ENCODE measurements around the gene ANKRD36.
"Not testable (repeated sequence)": the region's sequence is repeated elsewhere in the genome, so short reads cannot be mapped to it uniquely, and the experiment has no call there.

Gene ANKRD36

DNA sequence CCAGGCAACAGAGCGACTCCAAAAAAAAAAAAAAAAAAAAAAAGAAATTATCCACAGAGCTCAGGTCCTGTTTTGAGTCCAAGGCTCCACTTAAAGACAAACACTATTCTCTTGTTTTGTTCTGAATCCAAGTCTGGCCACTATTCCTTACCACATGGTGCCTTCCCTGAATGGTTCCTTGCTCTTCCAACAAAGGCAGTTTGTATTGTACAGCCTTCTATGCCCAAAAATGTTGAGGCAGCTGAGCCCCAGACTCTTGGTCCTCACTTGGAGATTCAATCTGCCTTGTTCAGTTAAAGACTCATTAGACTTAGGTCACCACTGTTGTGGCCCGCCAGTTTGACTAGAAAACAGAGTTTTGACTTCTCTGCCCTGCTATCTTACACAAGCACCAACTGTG, 20.0 kb upstream of the ANKRD36 start:
- not testable (repeated sequence) for H3K4me1 ChIP-seq (ENCODE audit: control insufficient read depth, insufficient read depth, low read length); H3K36me3 ChIP-seq (ENCODE audit: insufficient read depth, low read length); H3K9ac ChIP-seq (ENCODE audit: low read depth, low read length); H3K4me2 ChIP-seq (ENCODE audit: low read length); H3K4me3 ChIP-seq (ENCODE audit: low read length); H3K9me3 ChIP-seq (replicated peaks; ENCODE audit: low read length)
- peaks cover 14% of the 10 kb centered on the region for H3K27me3 ChIP-seq (ENCODE audit: control insufficient read depth, insufficient read depth, low read length)

- not testable (repeated sequence) for H3K9ac ChIP-seq (ENCODE audit: low read depth, low read length); H3K4me2 ChIP-seq (ENCODE audit: low read length); H3K9me3 ChIP-seq (replicated peaks; ENCODE audit: low read length); H3K36me3 ChIP-seq (ENCODE audit: insufficient read depth, low read length); H3K4me1 ChIP-seq (ENCODE audit: control insufficient read depth, insufficient read depth, low read length)
- peaks cover 16% of the 10 kb centered on the region for H3K27me3 ChIP-seq (ENCODE audit: control insufficient read depth, insufficient read depth, low read length)
- peak overlapping the region; percentile 52 for H3K4me3 ChIP-seq (ENCODE audit: low read length)
Observed at GRCh38 chr2:97093983-97094771, 18.8 kb upstream of the ANKRD36 start.

DNA sequence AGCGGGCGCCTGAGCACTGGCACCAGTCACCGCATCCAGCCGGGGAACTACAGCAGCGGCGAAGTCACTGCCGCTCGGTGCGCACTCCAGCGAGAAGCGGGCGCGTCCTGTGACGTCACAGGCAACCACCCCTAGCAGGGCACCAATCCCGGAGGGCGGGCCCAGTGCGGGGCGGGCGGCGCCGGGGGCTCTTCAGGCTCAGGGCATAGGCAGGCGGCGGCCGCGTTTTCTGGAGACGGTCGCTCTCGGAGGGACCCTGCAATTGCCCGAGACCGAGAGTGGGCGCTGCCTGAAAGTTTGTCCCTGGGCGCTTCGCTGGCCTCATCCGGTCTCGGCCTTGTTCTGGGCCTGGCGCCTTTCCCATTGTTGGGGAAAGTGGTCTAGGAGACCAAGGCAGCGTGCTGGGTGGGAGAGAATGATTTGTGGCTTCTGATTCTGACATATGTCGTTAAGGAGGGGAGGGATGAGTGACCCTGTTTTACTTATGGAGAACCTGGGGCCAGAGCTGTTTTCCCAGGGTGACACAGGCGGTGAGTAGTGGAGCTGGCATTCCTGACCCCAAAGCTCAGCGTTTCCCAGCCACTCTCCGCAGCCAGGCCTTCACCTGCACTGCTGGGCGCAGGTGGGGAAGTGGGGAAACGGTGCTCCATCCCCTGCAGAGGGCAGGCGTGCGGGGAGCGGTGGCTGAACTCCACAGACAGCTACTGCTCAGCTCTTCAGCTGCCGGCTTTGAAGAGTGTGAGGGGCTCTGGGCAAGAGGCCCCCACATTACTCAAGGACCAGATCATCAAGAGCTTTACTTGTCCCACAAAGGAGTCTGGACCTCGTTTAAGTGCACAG, 18.0 kb upstream of the ANKRD36 start, which contains the start of gene FAHD2B:
Gene FAHD2B (minus strand): TSS at position 111 of the 840 bp plus-strand sequence. CDS start 3,176 bp downstream, outside the sequence.
- H3K27me3 ChIP-seq (ENCODE audit: control insufficient read depth, insufficient read depth, low read length) = peaks cover 18% of the 10 kb centered on the region
- H3K9ac ChIP-seq (ENCODE audit: low read depth, low read length) = peak within 1 kb of the TSS; percentile 21
- H3K4me2 ChIP-seq (ENCODE audit: low read length) = peak within 1 kb of the TSS; percentile 69
- not testable (repeated sequence) for H3K36me3 ChIP-seq (ENCODE audit: insufficient read depth, low read length); H3K4me1 ChIP-seq (ENCODE audit: control insufficient read depth, insufficient read depth, low read length); H3K9me3 ChIP-seq (replicated peaks; ENCODE audit: low read length)
- peak within 1 kb of the TSS; percentile 52 for H3K4me3 ChIP-seq (ENCODE audit: low read length)

DNA sequence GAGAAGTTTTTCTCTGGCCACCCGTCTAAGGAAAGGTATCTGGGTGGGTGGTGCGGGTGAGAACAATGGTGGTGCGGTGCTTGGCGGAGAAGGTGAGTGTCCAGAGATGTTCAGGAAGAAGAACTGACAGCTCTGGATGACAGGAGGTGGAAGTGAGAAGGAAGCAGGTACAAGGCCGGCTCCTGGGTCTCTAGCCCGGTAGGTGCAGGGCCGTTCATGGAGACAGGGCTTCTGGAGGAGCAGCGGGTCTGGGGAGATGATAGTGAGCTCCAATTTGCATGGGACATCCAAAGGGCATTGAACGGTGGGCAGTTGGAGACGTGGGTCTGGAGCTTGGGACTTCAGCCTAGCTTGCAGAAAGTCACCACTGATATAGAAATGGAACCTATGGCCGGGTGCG, 17.3 kb upstream of the ANKRD36 start:
- H3K9ac ChIP-seq (ENCODE audit: low read depth, low read length) = no peak overlapping the region
- no peaks in the 10 kb centered on the region for H3K36me3 ChIP-seq (ENCODE audit: insufficient read depth, low read length)
- no peaks in the 10 kb centered on the region for H3K9me3 ChIP-seq (replicated peaks; ENCODE audit: low read length)
- H3K4me1 ChIP-seq (ENCODE audit: control insufficient read depth, insufficient read depth, low read length) = no peaks in the 10 kb centered on the region
- peaks cover 18% of the 10 kb centered on the region for H3K27me3 ChIP-seq (ENCODE audit: control insufficient read depth, insufficient read depth, low read length)
- no peak overlapping the region for H3K4me3 ChIP-seq (ENCODE audit: low read length)
- no peak overlapping the region for H3K4me2 ChIP-seq (ENCODE audit: low read length)

DNA sequence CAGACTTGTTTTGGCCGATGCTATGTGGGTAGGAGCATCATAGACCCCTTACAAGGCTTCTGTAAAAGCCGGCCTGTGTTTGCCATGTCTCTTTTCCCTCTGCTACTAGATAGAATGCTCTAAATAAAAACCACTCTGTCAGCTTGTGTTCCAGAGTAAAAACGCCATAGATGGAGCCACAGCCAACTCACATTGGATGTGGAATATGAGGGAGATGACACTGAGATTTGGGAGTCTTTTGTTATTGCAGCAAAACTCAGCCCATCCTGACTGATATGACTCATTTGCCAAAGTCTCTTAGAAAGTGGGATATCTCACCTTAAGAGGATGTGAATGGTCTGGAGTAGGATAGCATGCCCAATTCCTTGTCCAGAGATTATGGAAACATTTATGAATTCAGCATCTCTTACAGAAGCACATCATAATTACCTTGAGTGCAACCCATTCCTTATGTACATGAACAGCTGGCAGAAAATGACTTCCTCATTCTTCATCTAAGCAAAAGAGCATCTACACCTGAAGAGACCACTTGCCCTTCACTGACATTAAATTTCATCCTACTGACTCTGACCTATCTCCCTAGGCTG, 14.1 kb upstream of the ANKRD36 start:
- H3K27me3 ChIP-seq (ENCODE audit: control insufficient read depth, insufficient read depth, low read length) = peaks cover 18% of the 10 kb centered on the region
- not testable (repeated sequence) for H3K4me3 ChIP-seq (ENCODE audit: low read length); H3K9me3 ChIP-seq (replicated peaks; ENCODE audit: low read length); H3K4me2 ChIP-seq (ENCODE audit: low read length); H3K4me1 ChIP-seq (ENCODE audit: control insufficient read depth, insufficient read depth, low read length); H3K36me3 ChIP-seq (ENCODE audit: insufficient read depth, low read length); H3K9ac ChIP-seq (ENCODE audit: low read depth, low read length)

- not testable (repeated sequence) for H3K36me3 ChIP-seq (ENCODE audit: insufficient read depth, low read length); H3K4me1 ChIP-seq (ENCODE audit: control insufficient read depth, insufficient read depth, low read length); H3K9me3 ChIP-seq (replicated peaks; ENCODE audit: low read length); H3K9ac ChIP-seq (ENCODE audit: low read depth, low read length); H3K4me3 ChIP-seq (ENCODE audit: low read length); H3K4me2 ChIP-seq (ENCODE audit: low read length); H3K27me3 ChIP-seq (ENCODE audit: control insufficient read depth, insufficient read depth, low read length)
Observed at GRCh38 chr2:97106878-97107277, 6.1 kb upstream of the ANKRD36 start.

DNA sequence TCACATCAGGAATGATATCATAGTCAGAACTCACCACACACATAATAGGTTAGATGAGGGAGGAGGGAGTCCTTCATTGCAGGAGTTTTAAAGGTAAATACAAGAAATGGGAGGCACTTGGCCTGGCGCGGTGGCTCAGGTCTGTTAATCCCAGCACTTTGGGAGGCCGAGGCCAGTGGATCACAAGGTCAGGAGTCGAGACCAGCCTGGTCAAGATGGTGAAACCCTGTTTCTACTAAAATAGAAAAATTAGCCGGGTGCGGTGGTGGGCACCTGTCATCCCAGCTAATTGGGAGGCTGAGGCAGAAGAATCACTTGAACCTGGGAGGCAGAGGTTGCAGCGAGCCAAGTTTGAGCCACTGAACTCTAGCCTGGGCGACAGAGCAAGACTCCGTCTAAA, 1.7 kb upstream of the ANKRD36 start:
- H3K9me3 ChIP-seq (replicated peaks; ENCODE audit: low read length); H3K4me2 ChIP-seq (ENCODE audit: low read length); H3K9ac ChIP-seq (ENCODE audit: low read depth, low read length); H3K27me3 ChIP-seq (ENCODE audit: control insufficient read depth, insufficient read depth, low read length); H3K4me3 ChIP-seq (ENCODE audit: low read length); H3K36me3 ChIP-seq (ENCODE audit: insufficient read depth, low read length); H3K4me1 ChIP-seq (ENCODE audit: control insufficient read depth, insufficient read depth, low read length): not testable (repeated sequence)

- H3K4me1 ChIP-seq (ENCODE audit: control insufficient read depth, insufficient read depth, low read length); H3K9me3 ChIP-seq (replicated peaks; ENCODE audit: low read length); H3K27me3 ChIP-seq (ENCODE audit: control insufficient read depth, insufficient read depth, low read length); H3K36me3 ChIP-seq (ENCODE audit: insufficient read depth, low read length): not testable (repeated sequence)
- Histone ChIP-seq H3K4me3 (ENCODE audit: low read length) (peak overlapping the region; percentile 75), H3K9ac (ENCODE audit: low read depth, low read length) (peak overlapping the region; percentile 84), H3K4me2 (ENCODE audit: low read length) (peak overlapping the region; percentile 95)
Observed at GRCh38 chr2:97112320-97113049, 468 bp upstream of the ANKRD36 start.

GRCh38 chr2:97113882-97114255, 916 bp downstream of the ANKRD36 start:
- H3K9me3 ChIP-seq (replicated peaks; ENCODE audit: low read length); H3K27me3 ChIP-seq (ENCODE audit: control insufficient read depth, insufficient read depth, low read length); H3K36me3 ChIP-seq (ENCODE audit: insufficient read depth, low read length); H3K4me1 ChIP-seq (ENCODE audit: control insufficient read depth, insufficient read depth, low read length): not testable (repeated sequence)
- peak overlapping the region; percentile 75 for H3K4me3 ChIP-seq (ENCODE audit: low read length)
- H3K4me2 ChIP-seq (ENCODE audit: low read length) = peak overlapping the region; percentile 95
- H3K9ac ChIP-seq (ENCODE audit: low read depth, low read length) = peak overlapping the region; percentile 84

DNA sequence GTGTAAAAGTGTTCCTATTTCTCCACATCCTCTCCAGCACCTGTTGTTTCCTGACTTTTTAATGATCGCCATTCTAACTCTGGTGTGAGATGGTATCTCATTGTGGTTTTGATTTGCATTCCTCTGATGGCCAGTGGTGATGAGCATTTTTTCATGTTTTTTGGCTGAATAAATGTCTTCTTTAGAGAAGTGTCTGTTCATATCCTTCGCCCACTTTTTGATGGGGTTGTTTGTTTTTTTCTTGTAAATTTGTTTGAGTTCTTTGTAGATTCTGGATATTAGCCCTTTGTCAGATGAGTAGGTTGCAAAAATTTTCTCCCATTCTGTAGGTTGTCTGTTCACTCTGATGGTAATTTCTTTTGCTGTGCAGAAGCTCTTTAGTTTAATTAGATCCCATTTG, 16.1 kb downstream of the ANKRD36 start:
- not testable (repeated sequence) for H3K4me2 ChIP-seq (ENCODE audit: low read length); H3K9ac ChIP-seq (ENCODE audit: low read depth, low read length); H3K27me3 ChIP-seq (ENCODE audit: control insufficient read depth, insufficient read depth, low read length); H3K36me3 ChIP-seq (ENCODE audit: insufficient read depth, low read length); H3K4me1 ChIP-seq (ENCODE audit: control insufficient read depth, insufficient read depth, low read length); H3K4me3 ChIP-seq (ENCODE audit: low read length); H3K9me3 ChIP-seq (replicated peaks; ENCODE audit: low read length)

DNA sequence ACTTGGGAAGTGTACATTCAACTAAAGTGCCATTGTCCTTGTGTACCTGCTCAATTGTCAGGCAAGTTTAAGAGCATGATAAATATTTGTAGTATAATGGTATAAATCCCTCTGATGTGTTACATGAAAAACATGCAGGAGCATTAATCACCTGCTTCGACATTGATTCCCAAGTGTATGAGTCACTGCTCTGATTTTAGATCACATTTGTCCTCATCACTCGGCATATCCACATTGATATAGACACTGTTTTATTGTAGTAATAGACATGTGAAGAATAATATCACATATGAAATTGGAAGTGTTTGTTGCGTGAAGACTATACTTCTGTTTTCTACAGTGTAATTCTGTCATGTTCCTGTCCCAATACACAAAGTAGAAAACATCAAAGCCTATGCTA, 31.1 kb downstream of the ANKRD36 start:
- H3K9me3 ChIP-seq (replicated peaks; ENCODE audit: low read length); H3K36me3 ChIP-seq (ENCODE audit: insufficient read depth, low read length); H3K9ac ChIP-seq (ENCODE audit: low read depth, low read length); H3K4me3 ChIP-seq (ENCODE audit: low read length); H3K4me2 ChIP-seq (ENCODE audit: low read length); H3K4me1 ChIP-seq (ENCODE audit: control insufficient read depth, insufficient read depth, low read length); H3K27me3 ChIP-seq (ENCODE audit: control insufficient read depth, insufficient read depth, low read length): not testable (repeated sequence)

Data from skeletal muscle satellite cell (primary cell).